ENCODE results near the gene ATP9B.

ATP9B gene

DNA sequence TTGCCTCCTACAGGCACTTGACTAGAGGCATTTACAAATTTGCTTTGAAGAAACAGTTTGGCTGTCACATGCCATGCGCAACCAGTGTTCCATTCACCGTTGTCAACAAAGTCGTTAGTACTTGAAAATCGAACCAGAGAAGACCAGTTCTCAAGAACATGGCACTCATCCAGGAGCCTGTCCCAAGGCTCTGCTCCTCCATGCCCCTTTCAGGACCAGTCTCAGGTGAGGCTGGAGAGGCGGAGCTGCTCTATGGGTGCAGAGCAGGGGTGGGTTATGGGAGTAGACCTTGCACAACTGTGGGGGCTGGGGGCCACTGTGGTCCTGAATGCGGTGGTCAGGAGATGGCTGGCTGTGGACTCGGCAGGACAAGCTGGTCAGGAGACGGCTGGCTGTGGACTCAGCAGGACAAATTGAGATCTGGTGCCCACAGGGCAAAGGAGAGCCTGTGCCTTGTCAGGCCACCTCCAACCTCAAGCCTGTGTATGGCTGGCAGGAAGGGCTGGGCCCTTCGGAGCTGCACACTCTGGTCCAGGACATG, 12.3 kb upstream of the ATP9B start:
- no peak for TF ChIP-seq CTCF (IDR thresholded peaks at IDR 0.05; ENCODE audit: borderline replicate concordance, control extremely low read depth, extremely low read depth, insufficient read depth, missing control alignments)
- no peak for DNase-seq (ENCODE audit: low spot score)
- in situ Hi-C loops (cut with MboI; ENCODE audit: low sequenced_read_pairs, unreplicated experiment): loop anchor here (25.0 kb wide), 1 partner anchor 180 kb away; no protein-coding TSS in a partner anchor

DNA sequence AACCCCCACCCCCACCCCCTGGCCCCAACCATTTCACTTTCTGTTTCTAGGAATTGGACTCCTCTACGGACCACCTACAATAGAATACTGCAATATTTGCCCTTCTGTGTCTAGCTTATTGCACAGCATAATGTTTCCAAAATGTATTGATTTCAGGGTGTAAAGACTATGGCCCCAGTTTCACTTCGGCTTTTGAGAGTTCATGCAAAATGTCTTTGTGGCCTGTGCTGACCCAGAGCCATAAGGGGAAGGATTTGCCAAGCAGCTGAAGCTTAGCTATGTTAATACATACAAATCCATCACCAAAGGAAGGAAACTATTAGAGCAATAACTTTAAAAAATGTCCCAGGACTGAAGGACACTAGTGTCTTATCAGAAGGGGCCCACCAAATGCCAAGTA, 11.2 kb upstream of the ATP9B start:
- in situ Hi-C loops (cut with MboI; ENCODE audit: low sequenced_read_pairs, unreplicated experiment): loop anchor here (25.0 kb wide), 1 partner anchor 179 kb away; no protein-coding TSS in a partner anchor
- DNase-seq (ENCODE audit: low spot score): peak; percentile 56
- TF ChIP-seq CTCF (IDR thresholded peaks at IDR 0.05; ENCODE audit: borderline replicate concordance, control extremely low read depth, extremely low read depth, insufficient read depth, missing control alignments): no peak

- in situ Hi-C loops (cut with MboI; ENCODE audit: low sequenced_read_pairs, unreplicated experiment): loop anchor here (25.0 kb wide), 1 partner anchor 174 kb away; no protein-coding TSS in a partner anchor
- DNase-seq (ENCODE audit: low spot score): no peak
- TF ChIP-seq CTCF (IDR thresholded peaks at IDR 0.05; ENCODE audit: borderline replicate concordance, control extremely low read depth, extremely low read depth, insufficient read depth, missing control alignments): no peak
Observed at GRCh38 chr18:79062806-79063205, 6.4 kb upstream of the ATP9B start.

- in situ Hi-C loops (cut with MboI; ENCODE audit: low sequenced_read_pairs, unreplicated experiment): loop anchor here (25.0 kb wide), 1 partner anchor 173 kb away; no protein-coding TSS in a partner anchor
- DNase-seq (ENCODE audit: low spot score): no peak
- TF ChIP-seq CTCF (IDR thresholded peaks at IDR 0.05; ENCODE audit: borderline replicate concordance, control extremely low read depth, extremely low read depth, insufficient read depth, missing control alignments): no peak
Observed at GRCh38 chr18:79064228-79064627, 5.0 kb upstream of the ATP9B start.

DNA sequence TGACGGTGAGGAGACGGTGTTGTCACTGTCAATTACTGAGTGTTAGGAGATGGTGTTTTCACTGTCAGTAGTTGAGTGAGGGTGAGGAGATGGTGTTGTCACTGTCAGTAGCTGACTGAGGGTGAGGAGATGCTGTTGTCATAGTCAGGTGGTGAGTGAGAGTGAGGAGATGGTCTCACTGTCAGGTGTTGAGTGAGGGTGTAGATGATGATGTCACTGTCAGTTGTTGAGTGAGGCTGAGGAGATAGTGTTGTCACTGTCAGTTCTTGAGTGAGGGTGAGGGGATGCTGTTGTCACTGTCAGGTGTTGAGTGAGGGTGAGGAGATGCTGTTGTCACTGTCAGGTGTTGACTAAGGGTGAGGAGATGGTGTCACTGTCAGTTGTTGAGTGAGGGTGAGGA, 3.4 kb upstream of the ATP9B start:
- in situ Hi-C loops (cut with MboI; ENCODE audit: low sequenced_read_pairs, unreplicated experiment): loop anchor here (25.0 kb wide), 1 partner anchor 171 kb away; no protein-coding TSS in a partner anchor
- no peak for DNase-seq (ENCODE audit: low spot score)
- no peak for TF ChIP-seq CTCF (IDR thresholded peaks at IDR 0.05; ENCODE audit: borderline replicate concordance, control extremely low read depth, extremely low read depth, insufficient read depth, missing control alignments)

DNA sequence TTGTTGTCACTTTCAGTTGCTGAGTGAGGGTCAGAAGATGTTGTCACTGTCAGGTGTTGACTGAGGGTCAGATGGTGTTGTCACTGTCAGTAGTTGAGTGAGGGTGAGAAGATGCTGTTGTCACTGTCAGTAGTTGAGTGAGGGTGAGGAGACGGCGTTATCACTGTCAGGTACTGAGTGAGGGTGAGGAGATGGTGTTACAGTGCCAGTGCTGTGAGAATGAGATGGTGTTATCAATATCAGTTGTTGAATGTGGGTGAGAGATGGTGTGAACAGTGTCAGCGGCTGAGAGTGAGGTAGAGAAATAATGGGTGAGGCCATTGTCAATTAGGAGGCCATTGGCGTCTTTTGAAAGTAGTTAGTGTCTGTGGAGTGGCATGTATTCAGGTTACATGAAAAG, 1.6 kb upstream of the ATP9B start:
- TF ChIP-seq CTCF (IDR thresholded peaks at IDR 0.05; ENCODE audit: borderline replicate concordance, control extremely low read depth, extremely low read depth, insufficient read depth, missing control alignments): no peak
- in situ Hi-C loops (cut with MboI; ENCODE audit: low sequenced_read_pairs, unreplicated experiment): loop anchor here (25.0 kb wide), 1 partner anchor 170 kb away; no protein-coding TSS in a partner anchor
- no peak for DNase-seq (ENCODE audit: low spot score)

Data from GM13976 (cell line).